Esophagus squamous epithelium (tissue), 4 donors: ENCODE measurements around the gene SLC6A19.

Experiments used
- CTCF ChIP-seq, 6 experiments: fragments of 450-650 bp in 4 of 6; fragments of 200-600 bp in 2 of 6; sonication (generic) in 2 of 6; IDR thresholded peaks; one replicate each; pipeline ENCODE4 v1.5.1; 2016 to 2019; ENCODE audit warnings: antibody characterized with exemption in 6 of 6, mild to moderate bottlenecking in 4 of 6, moderate library complexity in 4 of 6
- POLR2A ChIP-seq, 4 donors: fragments of 450-650 bp; IDR thresholded peaks; one replicate each; pipeline ENCODE4 v1.6.1; 2017; ENCODE audit warnings: antibody characterized with exemption in 4 of 4, mild to moderate bottlenecking in 4 of 4, moderate library complexity in 3 of 4

- TF ChIP-seq CTCF (IDR thresholded peaks at IDR 0.05) (no peak), POLR2A (IDR thresholded peaks at IDR 0.05) (no peak)
These were observed 35.5 kb upstream of the SLC6A19 start for GRCh38 chr5:1165864-1166263.
